Pancreas (tissue), 10 donors: ENCODE measurements around the gene ENDOV. TPM values are rescaled to one million over a fixed set of nuclear protein-coding genes. Genes with fewer than 3 reads are reported as not detected.

Experiments
- ATAC-seq, 4 donors: fragments of 200-7000 bp; cut with Tn5 transposase; one replicate each; pipeline versions ENCODE4 v1.8.0 to v1.9.1; 2020; ENCODE audit warnings: mild to moderate bottlenecking in 4 of 4, moderate library complexity in 4 of 4
- DNase-seq, 6 donors: peaks; one replicate each; pipeline ENCODE4 v3.0.0-alpha.2; 2020
- FAIRE-seq: peaks from 2 replicates; lab custom pipeline; 2012; peaks lifted over from hg19 to GRCh38; lab: Jason Lieb, UNC
- H3K27ac ChIP-seq, 4 donors: fragments of 200-600 bp; sonication (generic); 1 replicate in 3 of 4; 2 replicates in 1 of 4; pipeline versions ENCODE4 v1.5.0 to v1.8.0; 2020
- H3K27me3 ChIP-seq, 4 donors: fragments of 200-600 bp; one replicate each; pipeline ENCODE4 v1.8.0; 2021
- H3K36me3 ChIP-seq, 3 donors: fragments of 200-600 bp; sonication (generic) in 1 of 3; one replicate each; pipeline versions ENCODE4 v1.5.0 to v1.8.0; 2020 to 2021
- H3K4me1 ChIP-seq, 3 donors: fragments of 200-600 bp; one replicate each; pipeline ENCODE4 v1.8.0; 2021
- H3K4me3 ChIP-seq, 4 donors: fragments of 200-600 bp; sonication (generic) in 2 of 4; one replicate each; pipeline versions ENCODE4 v1.5.0 to v1.8.0; 2020 to 2021
- H3K9me3 ChIP-seq, 4 donors: fragments of 200-600 bp; one replicate each; pipeline ENCODE4 v1.8.0; 2021
- WGBS, 2 donors: extraction: QIAGEN DNeasy Blood & Tissue Kit; methylation state at CpG; one replicate each; pipeline ENCODE4 v1.1.7; 2013; 5-methylcytosine and 5-hydroxymethylcytosine counted together
- intact Hi-C, 3 donors: fragments of 100-400 bp; cut with DNase I; formaldehyde crosslinking; loops; one replicate each; pipeline versions ENCODE4 v1.11.1 to v1.14.2; 2022
- polyA plus RNA-seq, 2 donors: library from polyadenylated mRNA; stranded (reverse); fragments of 200-250 nt; gene quantifications; one replicate each; pipeline ENCODE4 v1.2.3, GENCODE V29; 2013
- total RNA-seq, 6 donors: library from RNA; stranded (reverse); fragmentation: NEBNext Ultra II Directional in 4 of 6; extraction: Animal tissue kit (Norgen Biotek cat#: 25700) in 4 of 6; gene quantifications; one replicate each; pipeline versions ENCODE4 v1.2.1 to v1.2.4, GENCODE V29; 2021 to 2023
- TF ChIP-seq, protein P1 (sequence below), 4 donors: fragments of 200-600 bp; sonication (generic) in 3 of 4; IDR thresholded peaks; one replicate each; pipeline versions ENCODE4 v1.5.0 to v1.8.0; 2021; ENCODE audit warnings: antibody characterized with exemption in 4 of 4
- donor health status: healthy with polysubstance abuse.
- donor health status: DM: no; HTN: no; CAD: no; lungs with moderate emphysema.
- donor health status: DM: no; HTN: no; CAD: no.
- donor health status: control.
- donor health status: control.
- donor health status: Bipolar disorder and iron deficiency.
- donor health status: DM: yes; HTN: yes; CAD: no.
- donor health status: DM: no; HTN: no; CAD: no.
- donor health status: DM: no; HTN: no; CAD: no.
- donor health status: DM: yes; HTN: yes; CAD: no.

The ENDOV gene
- total and polyA plus RNA-seq, 8 donors: 8.7 to 20.4 (median 12.9) TPM

GRCh38 chr17:80469667-80470066 lies 54.7 kb downstream of the ENDOV start:
- TF ChIP-seq, protein P1, sequence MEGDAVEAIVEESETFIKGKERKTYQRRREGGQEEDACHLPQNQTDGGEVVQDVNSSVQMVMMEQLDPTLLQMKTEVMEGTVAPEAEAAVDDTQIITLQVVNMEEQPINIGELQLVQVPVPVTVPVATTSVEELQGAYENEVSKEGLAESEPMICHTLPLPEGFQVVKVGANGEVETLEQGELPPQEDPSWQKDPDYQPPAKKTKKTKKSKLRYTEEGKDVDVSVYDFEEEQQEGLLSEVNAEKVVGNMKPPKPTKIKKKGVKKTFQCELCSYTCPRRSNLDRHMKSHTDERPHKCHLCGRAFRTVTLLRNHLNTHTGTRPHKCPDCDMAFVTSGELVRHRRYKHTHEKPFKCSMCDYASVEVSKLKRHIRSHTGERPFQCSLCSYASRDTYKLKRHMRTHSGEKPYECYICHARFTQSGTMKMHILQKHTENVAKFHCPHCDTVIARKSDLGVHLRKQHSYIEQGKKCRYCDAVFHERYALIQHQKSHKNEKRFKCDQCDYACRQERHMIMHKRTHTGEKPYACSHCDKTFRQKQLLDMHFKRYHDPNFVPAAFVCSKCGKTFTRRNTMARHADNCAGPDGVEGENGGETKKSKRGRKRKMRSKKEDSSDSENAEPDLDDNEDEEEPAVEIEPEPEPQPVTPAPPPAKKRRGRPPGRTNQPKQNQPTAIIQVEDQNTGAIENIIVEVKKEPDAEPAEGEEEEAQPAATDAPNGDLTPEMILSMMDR (IDR thresholded peaks at IDR 0.05): no peak
- H3K4me1 ChIP-seq: no peaks in the 10 kb centered on the region
- H3K27me3 ChIP-seq: peaks cover 0 to 7% (median 0%) of the 10 kb centered on the region in 4 donors
- FAIRE-seq: no peak
- H3K4me3 ChIP-seq: no peak overlapping the region
- H3K27ac ChIP-seq: no peak overlapping the region
- H3K36me3 ChIP-seq: no peaks in the 10 kb centered on the region
- intact Hi-C loops: no loop called here
- DNase-seq: no peak
- no peak for ATAC-seq
- 76 to 77% methylated on average over 11 of the region's 11 CpGs for WGBS, 2 donors
- H3K9me3 ChIP-seq: no peaks in the 10 kb centered on the region

- Histone ChIP-seq H3K4me3 (no peak overlapping the region), H3K36me3 (no peaks in the 10 kb centered on the region), H3K9me3 (no peaks in the 10 kb centered on the region), H3K27me3 (peaks cover 0 to 7% (median 0%) of the 10 kb centered on the region in 4 donors), H3K4me1 (peaks cover 0 to 3% (median 0%) of the 10 kb centered on the region in 3 donors), H3K27ac (no peak overlapping the region)
- TF ChIP-seq, protein P1 (IDR thresholded peaks at IDR 0.05): no peak
- intact Hi-C loops: no loop called here
- no peak for ATAC-seq
- DNase-seq: peak in 1 of 6 donors; percentile 33
- no peak for FAIRE-seq
- 78 to 81% methylated on average over 17 to 21 of the region's 21 CpGs for WGBS, 2 donors
These were observed 55.6 kb downstream of the ENDOV start for GRCh38 chr17:80470603-80471002.

DNA sequence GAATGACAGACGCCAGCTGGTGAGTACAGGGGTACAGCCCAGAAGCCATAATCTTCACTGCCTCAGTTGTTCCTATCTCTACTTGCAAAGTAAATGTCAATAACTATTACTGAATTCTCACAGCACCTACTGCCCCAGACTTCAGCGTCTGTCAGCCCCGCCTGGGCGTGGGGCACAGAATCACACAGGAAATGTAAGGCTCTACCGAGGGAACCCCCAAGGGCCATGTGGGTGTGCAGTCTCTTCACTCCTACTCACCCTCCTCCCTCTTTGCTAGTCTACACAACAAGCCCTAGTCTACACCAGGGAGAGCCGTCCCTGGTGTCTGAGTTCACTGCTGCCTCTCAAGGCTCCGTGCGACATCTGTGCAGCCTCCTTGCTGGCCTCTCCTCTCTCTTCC lies 57.0 kb downstream of the ENDOV start:
- no peaks in the 10 kb centered on the region for H3K9me3 ChIP-seq
- no peak overlapping the region for H3K27ac ChIP-seq
- H3K27me3 ChIP-seq: peaks cover 0 to 14% (median under 1%) of the 10 kb centered on the region in 4 donors
- no peak overlapping the region for H3K4me3 ChIP-seq
- intact Hi-C loops: no loop called here
- H3K36me3 ChIP-seq: no peaks in the 10 kb centered on the region
- 77 to 81% methylated on average over 8 of the region's 8 CpGs for WGBS, 2 donors
- ATAC-seq (no peak), FAIRE-seq (no peak), DNase-seq (peak in 1 of 6 donors; percentile 15)
- peaks cover 0 to 14% (median 0%) of the 10 kb centered on the region in 3 donors for H3K4me1 ChIP-seq
- TF ChIP-seq, protein P1 (IDR thresholded peaks at IDR 0.05): no peak

DNA sequence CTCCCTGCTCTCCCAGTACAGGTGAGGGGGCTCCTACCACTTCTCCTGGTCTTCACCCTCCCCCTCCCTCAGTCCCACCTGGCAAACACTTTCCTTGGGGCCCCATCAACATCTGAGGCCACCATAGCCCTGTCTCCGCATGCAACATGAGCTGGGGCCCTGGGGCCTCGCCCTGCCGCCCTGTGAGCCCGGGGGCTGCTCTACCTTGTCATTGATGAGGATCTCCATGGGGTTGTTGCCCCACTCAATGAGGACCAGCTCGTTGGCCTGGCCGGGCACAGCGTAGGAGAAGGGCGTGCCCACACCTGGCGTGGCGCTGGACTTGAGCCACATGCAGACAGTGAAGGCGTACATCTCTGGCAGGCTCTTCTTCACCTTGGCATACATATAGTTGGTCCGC lies 58.0 kb downstream of the ENDOV start:
- no peaks in the 10 kb centered on the region for H3K9me3 ChIP-seq
- ATAC-seq: no peak
- TF ChIP-seq, protein P1 (IDR thresholded peaks at IDR 0.05): no peak

DNA sequence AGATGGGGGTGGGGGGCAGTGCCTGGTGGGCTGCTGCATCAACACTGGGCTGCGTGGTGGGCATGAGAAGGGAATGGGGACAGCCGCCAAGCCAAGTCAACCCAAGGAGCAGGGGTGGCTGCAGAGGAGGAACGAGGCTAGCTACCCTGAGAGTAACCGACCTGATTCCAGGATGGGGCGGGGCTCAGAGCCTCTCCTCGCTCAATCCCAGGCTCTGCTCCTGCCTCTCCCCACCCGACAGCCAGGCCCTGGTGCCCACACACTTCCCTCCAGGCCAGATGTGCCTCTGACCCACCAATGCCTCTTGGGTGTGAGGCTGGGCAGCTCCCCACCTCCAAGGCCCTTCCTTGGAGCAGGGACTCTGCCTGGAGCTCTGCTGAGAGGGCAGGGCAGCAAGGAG lies 58.7 kb downstream of the ENDOV start:
- WGBS, 2 donors: 55 to 59% methylated on average over 4 to 7 of the region's 7 CpGs
- peak in 1 of 6 donors; percentile 49 for DNase-seq

More for the DNA sequence above, 58.0 kb downstream of the ENDOV start:
- Histone ChIP-seq H3K27ac (no peak overlapping the region), H3K36me3 (no peaks in the 10 kb centered on the region), H3K27me3 (peaks cover 0 to 25% (median 5%) of the 10 kb centered on the region in 4 donors), H3K4me3 (no peak overlapping the region), H3K4me1 (peaks cover 5 to 20% (median 7%) of the 10 kb centered on the region in 3 donors)
- WGBS, 2 donors: 82 to 84% methylated on average over 12 of the region's 12 CpGs
- DNase-seq: peak in 1 of 6 donors; percentile 58
- no peak for FAIRE-seq
- intact Hi-C loops: no loop called here

More for the DNA sequence above, 58.7 kb downstream of the ENDOV start:
- peaks cover 0 to 31% (median 9%) of the 10 kb centered on the region in 4 donors for H3K27me3 ChIP-seq
- H3K4me3 ChIP-seq: no peak overlapping the region
- intact Hi-C loops: no loop called here
- no peaks in the 10 kb centered on the region for H3K36me3 ChIP-seq
- FAIRE-seq (no peak), ATAC-seq (no peak)
- H3K9me3 ChIP-seq: no peaks in the 10 kb centered on the region
- H3K27ac ChIP-seq: no peak overlapping the region
- H3K4me1 ChIP-seq: peaks cover 5 to 23% (median 12%) of the 10 kb centered on the region in 3 donors
- TF ChIP-seq, protein P1 (IDR thresholded peaks at IDR 0.05): no peak
